ENCODE measurements around the gene FHIT.

DNA sequence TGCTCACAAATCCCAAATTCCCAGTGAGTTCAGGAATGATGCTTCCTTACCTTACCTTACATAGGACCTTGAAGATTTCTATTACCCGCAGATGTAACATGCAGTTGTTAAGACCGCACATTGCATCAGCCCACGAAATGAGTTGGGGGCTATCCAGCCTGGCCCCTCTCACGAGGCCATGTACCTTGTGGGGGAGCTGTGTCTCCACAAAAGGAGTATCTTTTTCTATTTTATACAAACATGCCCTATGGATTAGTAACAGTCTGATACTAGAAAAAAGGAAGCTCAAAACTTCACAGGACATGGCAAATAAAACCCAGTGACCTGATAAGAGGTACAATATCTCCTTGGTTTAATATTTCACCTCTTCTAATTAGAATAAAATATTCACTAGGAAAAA is 1114.7 kb downstream of the FHIT start:
- TF ChIP-seq, protein P1, sequence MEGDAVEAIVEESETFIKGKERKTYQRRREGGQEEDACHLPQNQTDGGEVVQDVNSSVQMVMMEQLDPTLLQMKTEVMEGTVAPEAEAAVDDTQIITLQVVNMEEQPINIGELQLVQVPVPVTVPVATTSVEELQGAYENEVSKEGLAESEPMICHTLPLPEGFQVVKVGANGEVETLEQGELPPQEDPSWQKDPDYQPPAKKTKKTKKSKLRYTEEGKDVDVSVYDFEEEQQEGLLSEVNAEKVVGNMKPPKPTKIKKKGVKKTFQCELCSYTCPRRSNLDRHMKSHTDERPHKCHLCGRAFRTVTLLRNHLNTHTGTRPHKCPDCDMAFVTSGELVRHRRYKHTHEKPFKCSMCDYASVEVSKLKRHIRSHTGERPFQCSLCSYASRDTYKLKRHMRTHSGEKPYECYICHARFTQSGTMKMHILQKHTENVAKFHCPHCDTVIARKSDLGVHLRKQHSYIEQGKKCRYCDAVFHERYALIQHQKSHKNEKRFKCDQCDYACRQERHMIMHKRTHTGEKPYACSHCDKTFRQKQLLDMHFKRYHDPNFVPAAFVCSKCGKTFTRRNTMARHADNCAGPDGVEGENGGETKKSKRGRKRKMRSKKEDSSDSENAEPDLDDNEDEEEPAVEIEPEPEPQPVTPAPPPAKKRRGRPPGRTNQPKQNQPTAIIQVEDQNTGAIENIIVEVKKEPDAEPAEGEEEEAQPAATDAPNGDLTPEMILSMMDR (IDR thresholded peaks at IDR 0.05), result no peak
- no peak for TF ChIP-seq POLR2A (IDR thresholded peaks at IDR 0.05)
